Suprapubic skin (tissue), 4 donors: ENCODE measurements around the gene HNRNPL. TPM values are rescaled to one million over a fixed set of nuclear protein-coding genes. Genes with fewer than 3 reads are reported as not detected.

Source experiments
- DNase-seq, 2 donors: peaks; one replicate each; pipeline ENCODE4 v3.0.0-alpha.2; 2019; ENCODE audit warnings: low spot score in 2 of 2
- H3K27ac ChIP-seq: fragments of 200-600 bp; sonication (generic); one replicate; pipeline ENCODE4 v1.5.1; 2019
- H3K27me3 ChIP-seq: fragments of 200-600 bp; sonication (generic); one replicate; pipeline ENCODE4 v1.5.1; 2019
- H3K36me3 ChIP-seq: fragments of 200-600 bp; sonication (generic); one replicate; pipeline ENCODE4 v1.5.1; 2019
- H3K4me1 ChIP-seq: fragments of 200-600 bp; sonication (generic); one replicate; pipeline ENCODE4 v1.5.1; 2019
- H3K4me3 ChIP-seq: fragments of 200-600 bp; sonication (generic); one replicate; pipeline ENCODE4 v1.5.1; 2019; ENCODE audit warnings: mild to moderate bottlenecking
- H3K9me3 ChIP-seq: fragments of 200-600 bp; sonication (generic); one replicate; pipeline ENCODE4 v1.5.1; 2019
- CTCF ChIP-seq, 2 donors: fragments of 200-600 bp in 1 of 2; fragments of 450-650 bp in 1 of 2; sonication (generic) in 1 of 2; IDR thresholded peaks; one replicate each; pipeline ENCODE4 v1.5.1; 2016 to 2019; ENCODE audit warnings: antibody characterized with exemption in 2 of 2, mild to moderate bottlenecking in 1 of 2, moderate library complexity in 1 of 2
- EP300 ChIP-seq: sonication (generic); formaldehyde crosslinking; IDR thresholded peaks from one replicate; pipeline ENCODE4 v1.6.1; 2017; ENCODE audit warnings: antibody characterized with exemption
- POLR2A ChIP-seq, 2 donors: fragments of 450-650 bp; IDR thresholded peaks; one replicate each; pipeline ENCODE4 v1.6.1; 2017; ENCODE audit warnings: antibody characterized with exemption in 2 of 2, mild to moderate bottlenecking in 2 of 2, moderate library complexity in 2 of 2
- POLR2AphosphoS5 ChIP-seq, 3 donors: sonication (generic); formaldehyde crosslinking; IDR thresholded peaks; one replicate each; pipeline ENCODE4 v1.6.1; 2017; ENCODE audit warnings: antibody characterized with exemption in 3 of 3
- WGBS: methylation state at CpG from one replicate; pipeline ENCODE4 v1.1.5; 2018; 5-methylcytosine and 5-hydroxymethylcytosine counted together
- total RNA-seq, 4 donors: library from RNA; depleted of rRNA; stranded (reverse); fragments of >200 nt; gene quantifications; one replicate each; pipeline ENCODE4 v1.1.0, GENCODE V29; 2016

Gene HNRNPL
- total RNA-seq, 4 donors from 2014 or later = 178 to 227 (median 200) TPM

- no peak overlapping the region for H3K4me3 ChIP-seq
- H3K36me3 ChIP-seq = peaks cover 52% of the 10 kb centered on the region
- TF ChIP-seq POLR2A (IDR thresholded peaks at IDR 0.05) = no peak
- TF ChIP-seq EP300 = no peak
- no peak for TF ChIP-seq CTCF (IDR thresholded peaks at IDR 0.05)
- no peak for TF ChIP-seq POLR2AphosphoS5 (IDR thresholded peaks at IDR 0.05)
- 89% methylated on average over 14 of the region's 19 CpGs for WGBS
- no peaks in the 10 kb centered on the region for H3K27me3 ChIP-seq
- DNase-seq = no peak
- peaks cover 3% of the 10 kb centered on the region for H3K4me1 ChIP-seq
- no peak overlapping the region for H3K27ac ChIP-seq
- no peaks in the 10 kb centered on the region for H3K9me3 ChIP-seq
Observed at GRCh38 chr19:38880882-38881609, 31.3 kb upstream of the HNRNPL start.

- Histone ChIP-seq H3K4me1 (peaks cover 3% of the 10 kb centered on the region), H3K27me3 (no peaks in the 10 kb centered on the region), H3K9me3 (no peaks in the 10 kb centered on the region), H3K27ac (no peak overlapping the region), H3K36me3 (peaks cover 52% of the 10 kb centered on the region), H3K4me3 (no peak overlapping the region)
- 95% methylated on average over 12 of the region's 19 CpGs for WGBS
- no peak for DNase-seq
- TF ChIP-seq POLR2AphosphoS5 (IDR thresholded peaks at IDR 0.05) (no peak), CTCF (IDR thresholded peaks at IDR 0.05) (no peak), POLR2A (IDR thresholded peaks at IDR 0.05) (no peak), EP300 (no peak)
Observed at GRCh38 chr19:38880076-38880881, 30.5 kb upstream of the HNRNPL start.

DNA sequence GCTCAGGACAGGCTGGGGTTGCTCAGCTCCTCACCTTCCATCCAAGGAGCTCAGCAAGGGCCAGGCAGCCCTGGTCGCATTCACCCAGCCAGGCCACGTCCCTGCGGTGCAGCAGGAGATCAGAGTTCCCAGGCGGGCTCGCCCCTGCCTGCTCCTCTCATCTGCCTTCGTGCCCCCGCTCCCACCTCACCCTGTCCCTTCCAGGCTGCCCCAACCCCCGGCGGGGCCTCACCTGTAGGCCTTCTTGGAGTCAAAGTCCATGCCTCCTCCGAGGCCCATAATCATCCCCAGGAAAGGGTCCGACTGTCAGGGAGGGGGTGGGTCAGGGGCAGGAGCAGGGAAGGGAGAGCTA, 29.6 kb upstream of the HNRNPL start:
- peaks cover 52% of the 10 kb centered on the region for H3K36me3 ChIP-seq
- TF ChIP-seq POLR2A (IDR thresholded peaks at IDR 0.05) (no peak), POLR2AphosphoS5 (IDR thresholded peaks at IDR 0.05) (no peak), CTCF (IDR thresholded peaks at IDR 0.05) (no peak), EP300 (no peak)
- no peak for DNase-seq
- peaks cover 3% of the 10 kb centered on the region for H3K4me1 ChIP-seq
- H3K27me3 ChIP-seq = no peaks in the 10 kb centered on the region
- WGBS = 87% methylated on average over 11 of the region's 11 CpGs
- H3K27ac ChIP-seq = no peak overlapping the region
- no peaks in the 10 kb centered on the region for H3K9me3 ChIP-seq
- H3K4me3 ChIP-seq = no peak overlapping the region

DNA sequence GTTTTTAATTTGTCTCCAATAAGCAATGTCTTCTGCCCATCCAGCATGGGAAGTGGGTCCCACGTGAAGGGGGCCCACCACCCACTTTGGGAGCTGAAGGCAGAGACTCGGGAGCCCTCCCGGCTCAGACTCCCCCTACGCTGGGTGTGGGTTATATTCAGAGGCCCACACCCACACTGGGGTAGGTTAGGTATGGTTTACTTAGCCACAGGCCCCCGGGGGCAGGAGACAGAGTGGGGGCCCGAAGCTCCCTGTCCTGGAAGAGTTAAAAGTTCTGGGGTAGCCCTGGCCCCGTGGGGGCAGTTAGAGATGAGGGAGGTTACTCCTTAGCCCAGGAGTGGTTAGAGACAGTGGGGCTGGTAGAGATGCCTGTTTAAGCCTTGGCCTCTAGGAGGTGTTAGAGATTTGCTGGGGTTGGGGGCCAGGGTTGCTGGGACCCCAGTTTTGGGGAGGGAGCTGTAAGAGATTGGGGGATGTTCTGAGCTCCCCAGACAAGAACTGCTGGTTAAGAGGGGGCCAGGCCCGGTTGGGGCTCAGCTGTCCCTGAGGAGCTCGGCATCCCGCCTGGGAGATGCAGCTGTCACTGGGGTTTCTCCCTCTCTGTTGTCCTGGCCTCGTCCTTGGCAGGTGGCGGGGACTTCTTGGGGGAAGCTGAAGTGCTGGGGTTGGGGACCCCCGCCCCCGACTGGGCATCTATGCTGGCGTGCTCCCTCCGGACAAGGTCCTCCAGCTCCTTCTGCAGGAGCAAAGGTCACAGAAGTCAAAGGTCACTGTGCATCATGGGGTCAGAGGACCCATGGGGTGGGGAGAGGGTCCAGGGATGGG, 29.0 kb upstream of the HNRNPL start:
- TF ChIP-seq EP300 = no peak
- TF ChIP-seq POLR2AphosphoS5 (IDR thresholded peaks at IDR 0.05) = no peak
- TF ChIP-seq CTCF (IDR thresholded peaks at IDR 0.05) = no peak
- TF ChIP-seq POLR2A (IDR thresholded peaks at IDR 0.05) = no peak
- H3K27me3 ChIP-seq = no peaks in the 10 kb centered on the region
- no peaks in the 10 kb centered on the region for H3K9me3 ChIP-seq
- H3K4me3 ChIP-seq = no peak overlapping the region
- no peak for DNase-seq
- peaks cover 3% of the 10 kb centered on the region for H3K4me1 ChIP-seq
- WGBS = 65% methylated on average over 11 of the region's 16 CpGs
- peaks cover 51% of the 10 kb centered on the region for H3K36me3 ChIP-seq
- H3K27ac ChIP-seq = peak overlapping the region; percentile 28
